ENCODE measurements around the gene PLA2G4D.

Gene PLA2G4D

GRCh38 chr15:42018306-42019224 lies 75.8 kb downstream of the PLA2G4D start:
- DNase-seq (ENCODE audit: low read depth) = no peak
